ENCODE results near the gene DICER1. TPM values are rescaled to one million over a fixed set of nuclear protein-coding genes. Genes with fewer than 3 reads are reported as not detected.

DICER1 gene
- total and polyA plus RNA-seq, 12 donors: 7.1 to 81.5 (median 32.1) TPM

- Histone ChIP-seq H3K4me1 (replicated peaks in 1 of 2) (no peaks in the 10 kb centered on the region), H3K27me3 (no peaks in the 10 kb centered on the region), H3K4me3 (no peak overlapping the region), H3K36me3 (replicated peaks in 1 of 2) (peaks cover 0 to 65% of the 10 kb centered on the region in 2 donors), H3K9me3 (replicated peaks in 1 of 3) (no peaks in the 10 kb centered on the region), H3K27ac (no peak overlapping the region)
- 94 to 95% (median 95%) methylated on average over 2 of the region's 2 CpGs for WGBS, 4 donors
- no peak for DNase-seq
- intact Hi-C loops (cut with DNase I): loop anchor here in 1 of 2 donors (5.0 kb wide), 1 partner anchor 321 kb away; no protein-coding TSS in a partner anchor
- TF ChIP-seq CTCF (IDR thresholded peaks at IDR 0.05): no peak
- TF ChIP-seq POLR2A (IDR thresholded peaks at IDR 0.05): no peak
Observed at GRCh38 chr14:95111507-95112164, 45.7 kb downstream of the DICER1 start.

- TF ChIP-seq CTCF (IDR thresholded peaks at IDR 0.05) (no peak), POLR2A (IDR thresholded peaks at IDR 0.05) (no peak)
- DNase-seq: no peak
- H3K27ac ChIP-seq: no peak overlapping the region
- peaks cover 0 to 65% of the 10 kb centered on the region in 2 donors for H3K36me3 ChIP-seq (replicated peaks in 1 of 2)
- 90 to 94% (median 93%) methylated on average over 8 of the region's 8 CpGs for WGBS, 4 donors
- H3K27me3 ChIP-seq: no peaks in the 10 kb centered on the region
- H3K4me3 ChIP-seq: no peak overlapping the region
- intact Hi-C loops (cut with DNase I): loop anchor here in 1 of 2 donors (5.0 kb wide), 1 partner anchor 322 kb away; no protein-coding TSS in a partner anchor
- H3K4me1 ChIP-seq (replicated peaks in 1 of 2): no peaks in the 10 kb centered on the region
- H3K9me3 ChIP-seq (replicated peaks in 1 of 3): no peaks in the 10 kb centered on the region
Observed at GRCh38 chr14:95110178-95110577, 47.2 kb downstream of the DICER1 start.

GRCh38 chr14:95107711-95108110, 49.6 kb downstream of the DICER1 start:
- 93 to 96% (median 95%) methylated on average over 4 of the region's 4 CpGs for WGBS, 4 donors
- Histone ChIP-seq H3K27ac (no peak overlapping the region), H3K27me3 (no peaks in the 10 kb centered on the region), H3K4me3 (no peak overlapping the region), H3K4me1 (replicated peaks in 1 of 2) (no peaks in the 10 kb centered on the region), H3K36me3 (replicated peaks in 1 of 2) (peaks cover 0 to 72% of the 10 kb centered on the region in 2 donors), H3K9me3 (replicated peaks in 1 of 3) (no peaks in the 10 kb centered on the region)
- no peak for DNase-seq
- intact Hi-C loops (cut with DNase I): no loop called here
- no peak for TF ChIP-seq POLR2A (IDR thresholded peaks at IDR 0.05)
- TF ChIP-seq CTCF (IDR thresholded peaks at IDR 0.05): no peak

- TF ChIP-seq POLR2A (IDR thresholded peaks at IDR 0.05): no peak
- no peak for TF ChIP-seq CTCF (IDR thresholded peaks at IDR 0.05)
- H3K4me3 ChIP-seq: no peak overlapping the region
- no peak for DNase-seq
- 92 to 95% (median 93%) methylated on average over 7 of the region's 7 CpGs for WGBS, 4 donors
- H3K4me1 ChIP-seq (replicated peaks in 1 of 2): no peaks in the 10 kb centered on the region
- peaks cover 0 to 79% of the 10 kb centered on the region in 2 donors for H3K36me3 ChIP-seq (replicated peaks in 1 of 2)
- no peaks in the 10 kb centered on the region for H3K27me3 ChIP-seq
- no peak overlapping the region for H3K27ac ChIP-seq
- intact Hi-C loops (cut with DNase I): no loop called here
- H3K9me3 ChIP-seq (replicated peaks in 1 of 3): no peaks in the 10 kb centered on the region
Observed at GRCh38 chr14:95106971-95107370, 50.4 kb downstream of the DICER1 start.

Measured in adrenal gland (tissue), 12 donors.